IMR-90 (cell line): ENCODE data around the gene CTDSP1. TPM values are rescaled to one million over a fixed set of nuclear protein-coding genes. Genes with fewer than 3 reads are reported as not detected.

ENCODE experiments used
- CEBPB ChIP-seq: IDR thresholded peaks from 2 replicates; pipeline ENCODE4 v1.6.1; 2012; ENCODE audit warnings: low read depth, low read length, improper control_type of control experiment
- CHD1 ChIP-seq: IDR thresholded peaks from 2 replicates; pipeline ENCODE4 v1.6.1; 2012; ENCODE audit warnings: low read depth, low read length, improper control_type of control experiment
- MAFK ChIP-seq: IDR thresholded peaks from 2 replicates; pipeline ENCODE4 v1.6.1; 2012; ENCODE audit warnings: low read depth, low read length, improper control_type of control experiment
- polyA plus RNA-seq, 3 experiments: library from polyadenylated mRNA; depleted of rRNA; stranded (reverse); fragments of >200 nt; gene quantifications; 2 replicates each; pipeline ENCODE4 v1.2.3, GENCODE V29; 2012; ENCODE audit warnings: low replicate concordance in 1 of 3
- total RNA-seq: library from RNA; depleted of rRNA; stranded (reverse); fragments of >200 nt; gene quantifications from 2 replicates; pipeline ENCODE4 v1.2.3, GENCODE V29; 2012
- TF ChIP-seq, protein P1 (sequence below): fragments of 150-350 bp; IDR thresholded peaks from 2 replicates; pipeline ENCODE4 v1.6.1; 2016; ENCODE audit warnings: low read depth, mild to moderate bottlenecking, low read length, moderate library complexity, borderline replicate concordance

Gene CTDSP1
- total and polyA plus RNA-seq, 2 of the 4 experiments (the other 2 are of a cell fraction), result 19.7 to 64.3 TPM

DNA sequence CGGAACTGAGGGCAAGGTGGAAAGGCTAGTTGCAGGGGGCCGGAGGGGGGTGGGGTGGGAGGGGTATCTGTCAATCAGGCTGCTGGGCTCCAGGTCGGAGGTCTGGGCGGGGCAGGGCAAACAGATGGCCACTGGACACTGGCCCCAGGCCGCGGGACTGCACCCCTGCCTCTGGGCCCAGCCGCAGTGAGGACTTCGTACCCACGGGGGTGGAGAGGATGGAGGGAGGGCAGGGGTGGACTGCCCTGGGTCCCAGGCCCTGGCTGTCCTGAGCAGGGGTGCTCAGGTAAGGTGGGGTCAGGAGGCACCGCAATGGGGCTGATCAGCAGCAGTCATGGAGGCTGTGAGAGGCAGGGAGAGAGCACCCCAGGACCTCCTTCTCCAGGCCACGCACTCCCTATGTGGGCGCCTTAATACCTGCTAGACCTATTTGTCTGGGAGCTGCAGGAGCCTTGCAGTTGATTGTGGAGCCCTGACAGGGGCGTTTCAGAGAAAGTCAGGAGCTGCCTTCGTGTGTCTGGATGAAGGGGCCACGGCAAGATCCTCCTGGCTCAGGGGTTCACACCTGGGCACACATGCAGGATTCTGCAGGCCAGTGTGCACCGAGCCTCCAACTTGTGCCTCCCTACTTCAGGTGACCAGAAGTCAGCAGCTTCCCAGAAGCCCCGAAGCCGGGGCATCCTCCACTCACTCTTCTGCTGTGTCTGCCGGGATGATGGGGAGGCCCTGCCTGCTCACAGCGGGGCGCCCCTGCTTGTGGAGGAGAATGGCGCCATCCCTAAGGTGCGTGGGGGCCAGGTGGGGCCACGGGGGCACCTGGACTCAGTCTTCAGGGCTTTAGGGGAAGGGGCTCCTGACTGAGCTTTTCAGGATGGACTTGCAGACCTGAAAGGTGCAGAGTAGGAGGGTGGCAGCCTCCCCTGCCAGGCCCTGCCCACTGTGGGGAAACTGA lies 1.5 kb downstream of the CTDSP1 start (continued):
- TF ChIP-seq, protein P1, sequence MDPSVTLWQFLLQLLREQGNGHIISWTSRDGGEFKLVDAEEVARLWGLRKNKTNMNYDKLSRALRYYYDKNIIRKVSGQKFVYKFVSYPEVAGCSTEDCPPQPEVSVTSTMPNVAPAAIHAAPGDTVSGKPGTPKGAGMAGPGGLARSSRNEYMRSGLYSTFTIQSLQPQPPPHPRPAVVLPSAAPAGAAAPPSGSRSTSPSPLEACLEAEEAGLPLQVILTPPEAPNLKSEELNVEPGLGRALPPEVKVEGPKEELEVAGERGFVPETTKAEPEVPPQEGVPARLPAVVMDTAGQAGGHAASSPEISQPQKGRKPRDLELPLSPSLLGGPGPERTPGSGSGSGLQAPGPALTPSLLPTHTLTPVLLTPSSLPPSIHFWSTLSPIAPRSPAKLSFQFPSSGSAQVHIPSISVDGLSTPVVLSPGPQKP, result no peak
- TF ChIP-seq CEBPB, result no peak
- no peak for TF ChIP-seq CHD1
- no peak for TF ChIP-seq MAFK
